GM23338 (cell line): Measurements from ENCODE around the gene GUCY1B1. TPM values are rescaled to one million over a fixed set of nuclear protein-coding genes. Genes with fewer than 3 reads are reported as not detected.

Experiments used
- ATAC-seq: fragments of 200-7000 bp; cut with Tn5 transposase; 3 replicates; pipeline ENCODE4 v1.9.1; 2020
- DNase-seq: peaks from one replicate; pipeline ENCODE4 v3.0.0-alpha.2; 2015; ENCODE audit warnings: low spot score
- H2AFZ ChIP-seq: fragments of 200-600 bp; sonication (generic); 2 replicates; pipeline ENCODE4 v1.8.0; 2016; ENCODE audit warnings: antibody characterized with exemption, mild to moderate bottlenecking, moderate library complexity
- H3F3A ChIP-seq: fragments of 200-600 bp; sonication (generic); replicated peaks from 2 replicates; pipeline ENCODE4 v1.8.0; 2017; ENCODE audit warnings: antibody characterized with exemption, mixed run types, low read depth
- H3K27ac ChIP-seq: fragments of 200-600 bp; sonication (generic); 2 replicates; pipeline ENCODE4 v1.6.1; 2016; ENCODE audit warnings: low read depth
- H3K27me3 ChIP-seq: fragments of 200-600 bp; sonication (generic); 2 replicates; pipeline ENCODE4 v1.8.0; 2016; ENCODE audit warnings: mild to moderate bottlenecking, mixed run types, moderate library complexity; ENCODE audit not compliant: insufficient read depth
- H3K36me3 ChIP-seq: fragments of 200-600 bp; sonication (generic); 2 replicates; pipeline ENCODE4 v1.8.0; 2016; ENCODE audit warnings: mild to moderate bottlenecking; ENCODE audit not compliant: insufficient read depth
- H3K4me1 ChIP-seq: fragments of 200-600 bp; sonication (generic); 2 replicates; pipeline ENCODE4 v1.8.0; 2016; ENCODE audit warnings: mild to moderate bottlenecking, moderate library complexity; ENCODE audit not compliant: insufficient read depth
- H3K4me2 ChIP-seq: fragments of 200-600 bp; sonication (generic); 2 replicates; pipeline ENCODE4 v1.7.1; 2017; ENCODE audit warnings: mixed run types
- H3K4me3 ChIP-seq: fragments of 200-600 bp; sonication (generic); 2 replicates; pipeline ENCODE4 v1.6.1; 2016; ENCODE audit warnings: mixed run types
- H3K79me2 ChIP-seq: fragments of 200-600 bp; sonication (generic); replicated peaks from 2 replicates; pipeline ENCODE4 v1.8.0; 2017; ENCODE audit warnings: mild to moderate bottlenecking; ENCODE audit not compliant: insufficient read depth
- H3K9me2 ChIP-seq: fragments of 200-600 bp; sonication (generic); 2 replicates; pipeline ENCODE4 v1.8.0; 2017; ENCODE audit not compliant: insufficient read depth
- H4K20me1 ChIP-seq: fragments of 200-600 bp; sonication (generic); replicated peaks from 2 replicates; pipeline ENCODE4 v1.8.0; 2017; ENCODE audit warnings: mild to moderate bottlenecking; ENCODE audit not compliant: insufficient read depth
- H3K27ac Mint-ChIP-seq: 2 replicates; pipeline ENCODE4 v1.8.0; 2020; ENCODE audit warnings: inconsistent platforms, mild to moderate bottlenecking, moderate library complexity, mixed read lengths
- H3K27me3 Mint-ChIP-seq: 3 replicates; pipeline ENCODE4 v1.8.0; 2022; ENCODE audit warnings: low read depth, mild to moderate bottlenecking, moderate library complexity, mixed read lengths, inconsistent platforms; ENCODE audit not compliant: insufficient read depth, poor library complexity
- H3K36me3 Mint-ChIP-seq: 3 replicates; pipeline ENCODE4 v1.8.0; 2021; ENCODE audit warnings: low read depth, mild to moderate bottlenecking, inconsistent platforms, moderate library complexity, mixed read lengths
- H3K4me1 Mint-ChIP-seq: 3 replicates; pipeline ENCODE4 v1.8.0; 2020; ENCODE audit warnings: mild to moderate bottlenecking, inconsistent platforms, mixed read lengths
- H3K4me3 Mint-ChIP-seq: 3 replicates; pipeline ENCODE4 v1.8.0; 2021; ENCODE audit warnings: moderate library complexity, mild to moderate bottlenecking, inconsistent platforms, mixed read lengths
- H3K9me3 Mint-ChIP-seq: 3 replicates; pipeline ENCODE4 v1.8.0; 2020; ENCODE audit warnings: moderate library complexity, mild to moderate bottlenecking, inconsistent platforms, mixed read lengths
- CREB1 ChIP-seq: fragments of 250-450 bp; sonication (Bioruptor Pico); IDR thresholded peaks from 2 replicates; pipeline ENCODE4 v1.5.0; 2020; ENCODE audit warnings: low read depth, mild to moderate bottlenecking, moderate library complexity
- CTCF ChIP-seq, 2 experiments: fragments of 200-600 bp in 1 of 2; sonication (generic) in 1 of 2; conservative IDR thresholded peaks; 2 replicates each; pipeline versions ENCODE4 v1.5.1 to v1.6.1; 2016 to 2017; ENCODE audit warnings: antibody characterized with exemption in 2 of 2, low read depth in 2 of 2, mild to moderate bottlenecking in 2 of 2, moderate library complexity in 1 of 2
- EZH2 ChIP-seq: fragments of 200-600 bp; sonication (generic); IDR thresholded peaks from one replicate; pipeline ENCODE4 v1.8.0; 2017; ENCODE audit warnings: antibody characterized with exemption, mild to moderate bottlenecking, low read depth; ENCODE audit not compliant: unreplicated experiment
- EZH2phosphoT487 ChIP-seq: fragments of 200-600 bp; sonication (generic); IDR thresholded peaks from one replicate; pipeline ENCODE4 v1.8.1; 2018; ENCODE audit warnings: antibody characterized with exemption; ENCODE audit not compliant: unreplicated experiment
- JUNB ChIP-seq: IDR thresholded peaks from one replicate; pipeline ENCODE4 v1.6.1; 2016; ENCODE audit warnings: antibody characterized with exemption; ENCODE audit not compliant: unreplicated experiment
- NANOG ChIP-seq: IDR thresholded peaks from 2 replicates; pipeline ENCODE4 v1.6.1; 2016; ENCODE audit warnings: antibody characterized with exemption, borderline replicate concordance
- POLR2AphosphoS5 ChIP-seq: IDR thresholded peaks from 2 replicates; pipeline ENCODE4 v1.6.1; 2016; ENCODE audit warnings: antibody characterized with exemption, low read depth
- STAT1 ChIP-seq: IDR thresholded peaks from one replicate; pipeline ENCODE4 v1.6.1; 2016; ENCODE audit warnings: antibody characterized with exemption; ENCODE audit not compliant: unreplicated experiment
- ZNF114 ChIP-seq: fragments of 250-450 bp; sonication (Bioruptor Pico); IDR thresholded peaks from 2 replicates; pipeline ENCODE4 v1.5.0; 2020; ENCODE audit warnings: mild to moderate bottlenecking, moderate library complexity
- ZNF331 ChIP-seq: fragments of 250-450 bp; sonication (Bioruptor Pico); IDR thresholded peaks from 2 replicates; pipeline ENCODE4 v1.5.0; 2020; ENCODE audit warnings: low read depth, mild to moderate bottlenecking, moderate library complexity
- ZNF462 ChIP-seq: fragments of 250-450 bp; sonication (Bioruptor Pico); IDR thresholded peaks from 2 replicates; pipeline ENCODE4 v1.5.0; 2020; ENCODE audit warnings: mild to moderate bottlenecking, moderate library complexity
- polyA plus RNA-seq: library from polyadenylated mRNA; unstranded; fragments of >200 nt; fragmentation: Nextera tagmentation; extraction: Ambion mirVana; gene quantifications from 2 replicates; pipeline ENCODE4 v1.2.1, GENCODE V29; 2016
- total RNA-seq: library from RNA; depleted of rRNA; stranded (reverse); fragments of >200 nt; shearing (Covaris generic); gene quantifications from 2 replicates; pipeline ENCODE4 v1.2.3, GENCODE V29; 2014

GUCY1B1 gene
- total and polyA plus RNA-seq, 2 experiments from 2014 or later: 2.6 to 4.3 TPM

DNA sequence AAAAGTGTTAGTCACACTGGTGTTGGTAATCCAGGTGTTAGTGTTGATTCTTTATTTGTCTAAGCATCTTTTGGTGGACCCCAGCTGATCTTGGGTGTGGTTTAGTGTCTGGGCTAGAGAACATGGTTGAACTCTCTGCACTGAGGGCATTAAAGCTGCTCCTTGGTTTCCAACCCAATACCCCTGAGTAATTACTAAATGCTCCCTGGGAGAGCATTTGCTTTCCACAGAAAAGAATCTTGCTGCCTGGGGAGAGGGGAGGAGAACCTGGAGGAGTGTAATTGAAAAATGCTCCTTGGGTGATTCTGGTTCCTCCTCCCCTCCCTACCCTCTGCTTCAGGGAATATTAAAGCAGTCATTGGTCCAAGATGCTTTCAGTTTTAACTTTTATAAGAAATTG is 3.1 kb downstream of the GUCY1B1 start:
- no peak overlapping the region for H2AFZ ChIP-seq
- Mint-ChIP-seq H3K4me3 (no peak overlapping the region), H3K9me3 (no peaks in the 10 kb centered on the region; the same call in 2 of the 3 replicates), H3K27ac (no peak overlapping the region), H3K36me3 (no peaks in the 10 kb centered on the region), H3K27me3 (peaks cover 7% of the 10 kb centered on the region), H3K4me1 (peaks cover 9% of the 10 kb centered on the region)
- H3K79me2 ChIP-seq: no peaks in the 10 kb centered on the region
- no peak overlapping the region for H3K27ac ChIP-seq
- no peaks in the 10 kb centered on the region for H4K20me1 ChIP-seq
- DNase-seq (no peak), ATAC-seq (no peak)
- no peak overlapping the region for H3K4me2 ChIP-seq
- H3K9me2 ChIP-seq: no peaks in the 10 kb centered on the region; the same call in 1 of the 2 replicates
- TF ChIP-seq CTCF (conservative IDR thresholded peaks at IDR 0.05; ENCODE audit: low read depth in 2 of 2) (no peak), CREB1 (no peak), ZNF114 (CRISPR knock-in tag) (no peak), JUNB (no peak)
- no peak overlapping the region for H3K4me3 ChIP-seq
- 0 out of 2 replicates have a peak, but pooled peaks cover 4% of the 10 kb centered on the region for H3K4me1 ChIP-seq
- H3F3A ChIP-seq: no peaks in the 10 kb centered on the region
- peaks cover 31% of the 10 kb centered on the region for H3K27me3 ChIP-seq
- H3K36me3 ChIP-seq: no peaks in the 10 kb centered on the region

DNA sequence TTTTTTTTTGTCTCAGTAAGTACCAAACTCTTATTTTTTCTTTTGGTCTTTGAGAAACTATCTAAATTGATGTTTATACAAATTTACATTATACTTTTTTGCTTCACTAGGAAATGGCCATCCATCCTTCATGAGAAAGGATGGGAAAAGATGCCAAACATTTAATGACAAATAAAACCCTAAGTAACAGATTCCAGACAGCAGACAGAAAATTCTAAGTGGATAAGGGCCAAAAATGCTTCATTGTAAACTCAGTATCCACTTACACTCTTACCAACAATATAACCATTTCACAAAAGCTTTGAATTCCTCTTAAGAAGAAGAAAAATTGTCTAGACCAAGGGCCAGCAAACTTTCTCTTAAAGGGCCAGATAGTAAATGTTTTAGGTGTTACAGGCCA is 3.5 kb downstream of the GUCY1B1 start:
- DNase-seq (no peak), ATAC-seq (no peak)
- Histone ChIP-seq H3K9me2 (no peaks in the 10 kb centered on the region; the same call in 1 of the 2 replicates), H3K4me3 (no peak overlapping the region), H3K4me2 (no peak overlapping the region), H3K36me3 (no peaks in the 10 kb centered on the region), H3K4me1 (0 out of 2 replicates have a peak, but pooled peaks cover 4% of the 10 kb centered on the region), H3F3A (no peaks in the 10 kb centered on the region), H3K27me3 (peaks cover 31% of the 10 kb centered on the region), H3K27ac (no peak overlapping the region), H3K79me2 (no peaks in the 10 kb centered on the region), H2AFZ (no peak overlapping the region), H4K20me1 (no peaks in the 10 kb centered on the region)
- Mint-ChIP-seq H3K36me3 (no peaks in the 10 kb centered on the region), H3K27me3 (peaks cover 6% of the 10 kb centered on the region), H3K9me3 (no peaks in the 10 kb centered on the region; the same call in 2 of the 3 replicates), H3K4me1 (peaks cover 9% of the 10 kb centered on the region), H3K4me3 (no peak overlapping the region), H3K27ac (no peak overlapping the region)
- TF ChIP-seq EZH2 (no peak), POLR2AphosphoS5 (no peak), NANOG (no peak), CREB1 (no peak), JUNB (no peak), STAT1 (no peak), EZH2phosphoT487 (no peak), CTCF (conservative IDR thresholded peaks at IDR 0.05; ENCODE audit: low read depth in 2 of 2) (no peak), ZNF462 (CRISPR knock-in tag) (no peak), ZNF331 (CRISPR knock-in tag) (no peak)
